GM12873 (cell line): Measurements from ENCODE around the gene ANKH.

Source experiments
- TF ChIP-seq, protein P1 (sequence below): IDR thresholded peaks from 2 replicates; pipeline ENCODE4 v1.5.1; 2012; ENCODE audit warnings: low read depth, mild to moderate bottlenecking, moderate library complexity, low read length, control low read depth; ENCODE audit not compliant: insufficient read depth; ENCODE audit errors: missing control alignments

The ANKH gene

GRCh38 chr5:14712131-14712530, 159.4 kb downstream of the ANKH start:
- TF ChIP-seq, protein P1, sequence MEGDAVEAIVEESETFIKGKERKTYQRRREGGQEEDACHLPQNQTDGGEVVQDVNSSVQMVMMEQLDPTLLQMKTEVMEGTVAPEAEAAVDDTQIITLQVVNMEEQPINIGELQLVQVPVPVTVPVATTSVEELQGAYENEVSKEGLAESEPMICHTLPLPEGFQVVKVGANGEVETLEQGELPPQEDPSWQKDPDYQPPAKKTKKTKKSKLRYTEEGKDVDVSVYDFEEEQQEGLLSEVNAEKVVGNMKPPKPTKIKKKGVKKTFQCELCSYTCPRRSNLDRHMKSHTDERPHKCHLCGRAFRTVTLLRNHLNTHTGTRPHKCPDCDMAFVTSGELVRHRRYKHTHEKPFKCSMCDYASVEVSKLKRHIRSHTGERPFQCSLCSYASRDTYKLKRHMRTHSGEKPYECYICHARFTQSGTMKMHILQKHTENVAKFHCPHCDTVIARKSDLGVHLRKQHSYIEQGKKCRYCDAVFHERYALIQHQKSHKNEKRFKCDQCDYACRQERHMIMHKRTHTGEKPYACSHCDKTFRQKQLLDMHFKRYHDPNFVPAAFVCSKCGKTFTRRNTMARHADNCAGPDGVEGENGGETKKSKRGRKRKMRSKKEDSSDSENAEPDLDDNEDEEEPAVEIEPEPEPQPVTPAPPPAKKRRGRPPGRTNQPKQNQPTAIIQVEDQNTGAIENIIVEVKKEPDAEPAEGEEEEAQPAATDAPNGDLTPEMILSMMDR: no peak

- TF ChIP-seq, protein P1: no peak
Measured at GRCh38 chr5:14710313-14710994, 161.1 kb downstream of the ANKH start.

DNA sequence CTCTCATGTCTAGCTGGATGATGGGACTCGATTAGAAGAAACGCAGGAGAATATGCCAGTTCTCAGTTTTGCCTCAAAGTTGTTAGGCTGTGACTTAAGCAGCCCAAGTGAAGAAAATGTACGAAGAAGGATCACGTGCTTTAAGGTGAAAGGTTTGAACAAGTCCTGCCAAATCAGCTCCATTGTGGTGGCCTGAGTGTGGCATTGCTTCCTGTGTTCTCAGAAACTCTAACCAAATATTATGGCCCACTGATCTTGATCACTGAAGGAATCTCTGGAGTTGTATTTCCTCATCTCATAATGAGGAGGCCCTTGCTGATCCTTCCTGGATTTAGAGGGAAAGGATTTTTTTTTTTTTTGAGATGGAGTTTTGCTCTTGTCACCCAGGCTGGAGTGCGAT, 163.0 kb downstream of the ANKH start:
- TF ChIP-seq, protein P1: no peak

GRCh38 chr5:14707811-14708390, 163.7 kb downstream of the ANKH start:
- TF ChIP-seq, protein P1: no peak

DNA sequence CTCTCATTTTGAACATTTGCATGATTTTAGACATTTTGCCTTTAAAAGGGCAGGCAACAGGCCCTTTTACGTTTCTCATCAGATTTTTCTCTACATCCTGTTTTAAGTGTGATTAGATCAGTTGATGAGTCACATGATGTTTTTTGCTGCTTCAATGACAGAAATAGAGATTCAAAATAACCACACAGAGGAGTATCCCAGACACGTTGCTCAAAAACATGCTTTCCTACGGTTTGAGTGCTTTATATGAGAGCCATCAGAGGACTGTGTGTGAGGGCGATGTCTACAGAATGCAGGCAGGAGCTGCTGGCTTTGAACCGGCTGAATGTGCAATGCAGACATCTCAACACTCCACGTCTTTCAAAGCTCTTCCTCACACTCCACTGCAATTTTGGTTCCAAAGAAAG, 165.0 kb downstream of the ANKH start:
- TF ChIP-seq, protein P1: no peak

DNA sequence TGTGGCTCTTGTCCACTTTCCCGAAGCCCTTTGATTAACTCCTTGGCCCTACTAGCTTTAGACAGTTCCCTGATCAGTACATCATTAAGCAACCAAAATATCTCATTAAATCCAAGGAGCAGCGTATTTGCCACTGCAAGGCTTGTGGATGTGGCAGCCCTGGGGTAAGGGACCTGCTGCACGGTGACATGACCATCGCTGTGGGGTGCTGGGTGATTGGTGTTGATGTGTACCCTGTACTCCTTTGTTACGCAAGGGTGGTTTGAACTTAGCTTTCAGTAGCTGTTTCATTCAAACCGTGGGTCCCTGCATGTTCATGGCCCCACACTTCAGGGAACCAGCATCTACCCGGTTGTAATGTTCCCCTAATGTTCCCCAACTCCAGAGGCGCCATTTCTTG, 166.0 kb downstream of the ANKH start:
- TF ChIP-seq, protein P1: no peak

DNA sequence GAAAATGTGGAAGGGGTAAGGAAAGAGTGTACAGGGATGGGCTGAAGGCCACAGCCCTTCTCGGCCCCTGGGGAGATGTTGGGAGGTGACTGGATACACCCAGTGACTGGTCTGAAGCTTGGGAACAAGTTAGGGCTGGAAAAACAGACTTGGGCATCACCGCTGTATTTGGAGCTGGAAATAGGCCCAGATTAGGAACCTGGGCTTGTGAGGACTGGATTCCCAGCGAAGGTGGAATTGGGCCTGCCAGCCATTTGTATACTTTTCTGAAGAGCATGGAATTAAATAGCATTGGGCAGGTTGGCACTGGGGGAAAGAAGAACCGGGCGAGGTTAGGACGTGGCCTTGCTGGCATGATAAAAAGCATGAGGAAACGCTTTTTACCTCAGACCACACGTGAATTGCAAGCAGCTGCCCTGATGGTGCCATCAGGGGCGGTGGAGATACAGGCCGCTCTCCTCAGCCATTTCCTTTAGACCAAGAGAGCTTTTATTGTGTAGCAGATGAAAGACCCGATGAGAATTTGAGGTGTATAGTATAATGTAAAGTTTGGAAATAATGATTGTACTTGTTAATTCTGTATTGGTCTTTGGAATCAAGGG, 169.2 kb downstream of the ANKH start:
- TF ChIP-seq, protein P1: no peak
